Activated CD4-positive, alpha-beta memory T cell treated with anti-CD3 and anti-CD28 coated beads for 36 hours (primary cell): ENCODE measurements around the gene SHKBP1. TPM values are rescaled to one million over a fixed set of nuclear protein-coding genes. Genes with fewer than 3 reads are reported as not detected.
"Not testable (repeated sequence)": the region's sequence is repeated elsewhere in the genome, so short reads cannot be mapped to it uniquely, and the experiment has no call there.

Experiments
- CTCF ChIA-PET: fragments of 350-600 bp; sonication (Branson Sonifier 250); formaldehyde crosslinking; loops from one replicate; lab custom pipeline; 2021; ENCODE audit warnings: antibody characterized with exemption, inconsistent platforms; lab: Charles Lee
- POLR2A ChIA-PET: fragments of 350-600 bp; sonication (Branson Sonifier 250); formaldehyde crosslinking; loops from one replicate; lab custom pipeline; 2021; ENCODE audit warnings: antibody characterized with exemption; lab: Charles Lee
- DNase-seq: peaks from one replicate; pipeline ENCODE4 v3.0.0-alpha.2; 2020
- H3K27ac Mint-ChIP-seq: one replicate; pipeline ENCODE4 v1.8.0; 2021; ENCODE audit warnings: mixed read lengths
- H3K27me3 Mint-ChIP-seq: one replicate; pipeline ENCODE4 v1.8.0; 2021; ENCODE audit warnings: mixed read lengths
- H3K36me3 Mint-ChIP-seq: one replicate; pipeline ENCODE4 v1.8.0; 2021; ENCODE audit warnings: mixed read lengths
- H3K4me1 Mint-ChIP-seq: one replicate; pipeline ENCODE4 v1.8.0; 2021; ENCODE audit warnings: low read depth, mixed read lengths
- H3K4me3 Mint-ChIP-seq: one replicate; pipeline ENCODE4 v1.8.0; 2021; ENCODE audit warnings: mild to moderate bottlenecking, mixed read lengths
- H3K9me3 Mint-ChIP-seq: one replicate; pipeline ENCODE4 v1.8.0; 2021; ENCODE audit warnings: mixed read lengths
- intact Hi-C: fragments of 100-400 bp; cut with micrococcal nuclease; formaldehyde crosslinking; loops from one replicate; pipeline ENCODE4 v1.15.1; 2023
- total RNA-seq, 2 experiments: library from RNA; stranded (reverse); gene quantifications; one replicate each; pipeline ENCODE4 v1.2.3, GENCODE V29; 2021

SHKBP1 gene
- total RNA-seq, 2 experiments from 2014 or later: 112 to 126 TPM

DNA sequence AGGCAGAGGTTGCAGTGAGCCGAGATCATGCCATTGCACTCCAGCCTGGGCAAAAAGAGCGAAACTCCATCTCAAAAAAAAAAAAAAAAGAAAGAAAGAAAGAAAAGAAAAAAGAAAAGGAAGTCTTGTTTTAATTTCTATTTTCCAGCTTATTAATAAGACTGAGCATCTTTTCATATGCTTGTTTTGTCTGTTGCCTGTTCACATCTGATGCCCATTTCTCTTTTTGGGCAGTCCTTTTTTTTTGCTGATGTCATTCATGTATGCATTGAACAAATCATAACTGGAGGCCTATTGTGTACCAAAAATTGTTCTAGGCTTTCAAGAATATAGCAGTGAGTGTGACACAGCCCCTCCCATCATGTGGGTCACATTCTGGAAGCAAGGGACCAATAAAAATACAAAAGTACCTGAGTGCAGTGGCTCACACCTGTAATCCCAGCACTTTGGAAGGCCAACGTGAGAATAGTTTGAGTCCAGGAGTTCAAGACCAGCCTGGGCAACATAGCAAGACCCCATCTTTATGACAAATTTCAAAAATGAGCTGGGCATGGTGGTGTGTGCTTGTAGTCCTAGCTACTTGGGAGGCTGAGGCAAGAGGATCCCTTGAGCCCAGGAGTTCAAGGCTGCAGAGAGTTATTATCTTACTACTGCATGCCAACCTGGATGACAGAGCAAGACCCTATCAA is 30.4 kb upstream of the SHKBP1 start:
- DNase-seq, H3K9me3 Mint-ChIP-seq, intact Hi-C loops, H3K27ac Mint-ChIP-seq, H3K36me3 Mint-ChIP-seq, POLR2A ChIA-PET, H3K4me3 Mint-ChIP-seq, H3K4me1 Mint-ChIP-seq: not testable (repeated sequence)
- CTCF ChIA-PET: interaction anchor here (0.6 to 1.4 kb wide), 2 partner anchors 88 to 93 kb away, joined by 3 to 6 read pairs; no protein-coding TSS in a partner anchor
- peaks cover 30% of the 10 kb centered on the region for H3K27me3 Mint-ChIP-seq

GRCh38 chr19:40547190-40547589 is 29.5 kb upstream of the SHKBP1 start:
- intact Hi-C loops, DNase-seq, H3K4me1 Mint-ChIP-seq, POLR2A ChIA-PET, H3K27ac Mint-ChIP-seq, H3K9me3 Mint-ChIP-seq, H3K4me3 Mint-ChIP-seq, H3K36me3 Mint-ChIP-seq: not testable (repeated sequence)
- CTCF ChIA-PET: interaction anchor here (0.8 to 2.4 kb wide), 2 partner anchors 56 to 70 kb away, joined by 3 to 15 read pairs; no protein-coding TSS in a partner anchor
- H3K27me3 Mint-ChIP-seq: peaks cover 32% of the 10 kb centered on the region

DNA sequence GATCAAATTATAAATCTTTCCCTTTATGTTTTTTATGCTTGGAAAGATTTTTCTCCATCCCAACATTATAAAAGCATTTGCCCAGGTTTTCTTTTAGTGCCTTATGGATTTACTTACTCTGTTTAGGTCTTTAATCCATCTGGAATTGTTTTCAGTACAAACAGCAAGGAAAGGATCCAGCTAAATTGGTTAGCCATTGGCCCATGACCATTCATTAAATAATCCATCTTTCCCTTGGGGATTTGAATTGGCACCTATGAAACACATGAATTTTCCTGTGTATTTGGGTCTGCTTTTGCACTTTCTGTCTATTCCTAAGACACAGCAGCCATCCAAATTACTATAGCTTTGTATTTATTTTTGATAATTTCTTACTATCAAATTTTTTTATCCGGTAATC is 28.8 kb upstream of the SHKBP1 start:
- peaks cover 37% of the 10 kb centered on the region for H3K27me3 Mint-ChIP-seq
- peaks cover 3% of the 10 kb centered on the region for H3K9me3 Mint-ChIP-seq
- no peaks in the 10 kb centered on the region for H3K36me3 Mint-ChIP-seq
- no peak for DNase-seq
- H3K27ac Mint-ChIP-seq: no peak overlapping the region
- no peak overlapping the region for H3K4me3 Mint-ChIP-seq
- H3K4me1 Mint-ChIP-seq: peaks cover 7% of the 10 kb centered on the region
- POLR2A ChIA-PET: no interaction called here
- intact Hi-C loops: no loop called here
- CTCF ChIA-PET: interaction anchor here (0.7 to 2.4 kb wide), 4 partner anchors 51 to 87 kb away, joined by 3 to 36 read pairs (median 9); no protein-coding TSS in a partner anchor

DNA sequence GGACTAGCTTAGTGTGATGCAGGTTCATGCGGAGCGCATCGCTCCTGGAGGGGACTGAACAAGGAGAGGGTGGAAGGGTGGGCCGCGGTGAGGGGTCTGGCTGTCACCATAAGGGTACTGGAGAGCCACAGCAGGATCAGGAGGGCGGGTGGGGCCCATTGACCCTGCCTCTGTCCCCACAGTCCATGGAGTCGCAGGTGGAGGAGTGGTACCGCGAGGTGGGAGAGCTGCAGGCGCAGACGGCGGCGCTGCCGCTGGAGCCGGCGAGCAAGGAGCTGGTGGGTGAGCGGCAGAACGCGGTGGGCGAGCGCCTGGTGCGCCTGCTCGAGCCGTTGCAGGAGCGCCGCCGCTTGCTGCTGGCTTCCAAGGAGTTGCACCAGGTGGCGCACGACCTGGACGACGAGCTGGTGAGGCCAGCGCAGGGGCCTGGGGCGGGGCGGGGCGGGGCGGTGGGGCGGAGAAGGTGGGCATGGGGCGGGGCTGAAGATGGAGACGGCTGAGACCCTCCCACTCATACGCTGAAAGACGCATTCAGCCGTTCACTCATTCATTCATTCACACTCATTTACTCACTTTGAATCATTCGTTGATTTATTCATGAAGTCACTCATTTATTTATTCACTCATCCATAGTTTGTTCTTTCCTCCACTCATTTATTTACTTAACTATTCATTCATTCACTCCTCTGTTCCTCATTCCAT is 27.5 kb upstream of the SHKBP1 start:
- H3K27me3 Mint-ChIP-seq: peaks cover 47% of the 10 kb centered on the region

DNA sequence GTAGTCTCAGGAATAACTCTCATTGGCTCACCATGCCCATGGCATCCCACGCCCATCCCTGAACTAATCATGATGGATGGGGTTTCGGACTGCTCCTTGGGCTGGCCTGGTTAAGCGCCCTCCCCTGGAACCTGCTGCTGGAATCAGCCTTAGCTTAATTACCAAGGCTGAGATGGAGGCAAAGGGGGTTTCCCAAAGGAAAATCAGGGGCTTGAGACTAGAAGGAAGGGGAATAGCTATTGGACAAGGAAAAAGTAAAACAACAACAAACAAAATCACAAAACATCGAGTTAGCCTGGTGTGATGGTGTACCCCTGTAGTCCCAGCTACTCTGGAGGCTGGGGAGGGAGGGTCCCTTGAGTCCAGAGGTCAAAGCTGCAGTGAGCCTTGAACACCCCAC is 25.7 kb upstream of the SHKBP1 start:
- H3K9me3 Mint-ChIP-seq: peaks cover 3% of the 10 kb centered on the region
- DNase-seq: no peak
- POLR2A ChIA-PET: no interaction called here
- no peak overlapping the region for H3K4me3 Mint-ChIP-seq
- peaks cover 55% of the 10 kb centered on the region for H3K27me3 Mint-ChIP-seq
- H3K27ac Mint-ChIP-seq: no peak overlapping the region
- CTCF ChIA-PET: interaction anchor here (0.7 to 3.3 kb wide), 4 partner anchors 19 to 84 kb away, joined by 3 to 34 read pairs (median 6); partner anchors contain the start of gene LTBP4
- peaks cover 7% of the 10 kb centered on the region for H3K4me1 Mint-ChIP-seq
- intact Hi-C loops: no loop called here
- no peaks in the 10 kb centered on the region for H3K36me3 Mint-ChIP-seq

More for the DNA sequence above, 27.5 kb upstream of the SHKBP1 start:
- intact Hi-C loops: loop anchor here (1.0 kb wide), 1 partner anchor 49 kb away; no protein-coding TSS in a partner anchor
- ChIA-PET POLR2A (no interaction called here), CTCF (interaction anchor here (0.5 to 3.3 kb wide), 16 partner anchors 9 to 244 kb away, joined by 3 to 36 read pairs (median 4); partner anchors contain the start of gene LTBP4)
- Mint-ChIP-seq H3K9me3 (peaks cover 3% of the 10 kb centered on the region), H3K4me3 (no peak overlapping the region), H3K27ac (no peak overlapping the region), H3K4me1 (peaks cover 7% of the 10 kb centered on the region), H3K36me3 (no peaks in the 10 kb centered on the region)
- peak; percentile 82 for DNase-seq

DNA sequence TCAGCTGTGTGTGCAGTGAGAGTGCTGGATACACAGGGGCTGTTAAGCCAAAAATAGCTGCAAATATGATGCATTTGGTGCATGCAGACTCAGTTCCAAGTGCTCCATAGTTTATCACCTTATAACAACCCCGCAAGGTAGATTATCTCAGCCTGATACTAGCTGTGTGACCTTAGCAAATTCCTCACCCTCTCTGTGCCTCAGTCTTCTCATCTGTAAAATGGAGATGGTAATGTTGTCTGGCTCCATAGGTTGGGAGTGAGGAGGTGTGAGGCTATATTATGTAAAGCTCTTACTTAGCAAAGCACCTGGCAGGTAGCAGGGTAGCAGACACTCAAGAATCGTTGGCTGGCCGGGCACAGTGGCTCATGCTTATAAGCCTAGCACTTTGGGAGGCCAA is 23.8 kb upstream of the SHKBP1 start:
- intact Hi-C loops: no loop called here
- DNase-seq: no peak
- Mint-ChIP-seq H3K9me3 (no peaks in the 10 kb centered on the region), H3K36me3 (no peaks in the 10 kb centered on the region), H3K4me3 (no peak overlapping the region), H3K27ac (no peak overlapping the region), H3K27me3 (peaks cover 44% of the 10 kb centered on the region), H3K4me1 (peaks cover 7% of the 10 kb centered on the region)
- POLR2A ChIA-PET: no interaction called here
- CTCF ChIA-PET: interaction anchor here (1.3 kb wide), 2 partner anchors 53 to 81 kb away, joined by 3 to 4 read pairs; no protein-coding TSS in a partner anchor

DNA sequence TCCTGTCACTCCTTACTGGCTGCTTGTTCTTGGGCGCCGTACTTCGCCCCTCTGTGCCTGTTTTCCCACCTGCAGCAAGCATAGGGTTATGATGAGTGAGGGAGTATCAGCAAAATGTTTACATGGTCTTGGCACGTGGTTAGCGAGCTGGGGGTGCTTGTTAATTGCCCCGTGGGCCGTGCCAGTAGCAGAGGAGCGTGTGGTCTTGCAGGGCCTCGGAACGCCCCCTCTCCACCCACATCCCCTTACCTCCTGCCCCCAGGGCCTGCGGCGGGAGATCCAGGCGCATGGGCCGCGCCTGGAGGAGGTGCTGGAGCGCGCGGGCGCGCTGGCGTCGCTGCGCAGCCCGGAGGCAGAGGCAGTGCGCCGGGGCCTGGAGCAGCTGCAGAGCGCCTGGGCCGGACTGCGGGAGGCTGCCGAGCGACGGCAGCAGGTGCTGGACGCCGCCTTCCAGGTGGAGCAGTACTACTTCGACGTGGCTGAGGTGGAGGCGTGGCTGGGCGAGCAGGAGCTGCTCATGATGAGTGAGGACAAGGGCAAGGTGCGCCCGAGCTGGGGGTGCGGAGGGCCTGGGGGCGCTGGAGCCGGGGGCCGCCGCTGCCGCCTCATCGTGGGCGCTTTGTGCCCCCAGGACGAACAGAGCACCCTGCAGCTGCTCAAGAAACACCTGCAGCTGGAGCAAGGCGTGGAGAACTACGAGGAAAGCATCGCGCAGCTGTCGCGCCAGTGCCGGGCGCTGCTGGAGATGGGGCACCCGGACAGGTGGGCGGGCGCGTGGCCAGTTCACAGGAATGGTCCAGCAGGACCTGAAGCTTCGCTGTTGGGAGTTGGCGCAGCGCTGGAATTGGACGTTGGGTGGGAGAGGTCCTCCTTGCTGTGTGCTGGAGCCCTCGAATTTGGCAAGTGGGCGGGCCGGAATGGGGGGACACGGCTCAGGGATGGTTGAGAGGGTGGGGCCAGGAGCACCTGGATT is 22.5 kb upstream of the SHKBP1 start:
- H3K4me3 Mint-ChIP-seq: no peak overlapping the region
- no peaks in the 10 kb centered on the region for H3K9me3 Mint-ChIP-seq
- H3K27ac Mint-ChIP-seq: no peak overlapping the region
- POLR2A ChIA-PET: no interaction called here
- intact Hi-C loops: no loop called here
- CTCF ChIA-PET: interaction anchor here (1.3 kb wide), 1 partner anchor 52 kb away, joined by 3 read pairs; no protein-coding TSS in a partner anchor
- DNase-seq: no peak
- H3K36me3 Mint-ChIP-seq: no peaks in the 10 kb centered on the region
- H3K27me3 Mint-ChIP-seq: peaks cover 41% of the 10 kb centered on the region
- H3K4me1 Mint-ChIP-seq: peaks cover 3% of the 10 kb centered on the region

DNA sequence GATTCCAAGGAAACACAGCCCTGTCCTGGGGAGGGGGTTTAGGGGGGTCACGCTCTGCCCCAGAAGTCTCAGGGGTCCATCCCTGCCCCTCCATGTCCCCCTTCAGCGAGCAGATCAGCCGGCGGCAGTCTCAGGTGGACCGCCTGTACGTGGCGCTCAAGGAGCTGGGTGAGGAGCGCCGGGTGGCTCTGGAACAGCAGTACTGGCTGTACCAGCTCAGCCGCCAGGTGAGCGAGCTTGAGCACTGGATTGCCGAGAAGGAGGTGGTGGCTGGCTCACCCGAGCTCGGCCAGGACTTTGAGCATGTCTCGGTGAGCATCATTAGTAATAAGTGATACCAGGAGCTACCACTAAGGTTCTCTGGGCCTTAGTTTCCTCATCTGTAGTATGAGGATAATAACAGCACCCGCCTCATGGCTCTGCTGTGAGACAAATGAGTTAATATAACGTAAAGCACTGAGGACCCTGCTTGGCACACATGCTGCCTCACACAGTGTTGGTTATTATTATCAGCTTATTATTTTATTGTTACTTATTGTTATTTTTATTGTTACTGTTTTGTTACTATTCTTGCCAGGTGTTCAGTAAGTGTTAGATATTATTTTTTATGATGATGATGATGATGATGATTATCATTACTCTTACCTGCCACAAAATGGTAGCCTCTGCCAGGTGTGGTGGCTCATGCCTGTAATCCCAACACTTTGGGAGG is 20.5 kb upstream of the SHKBP1 start:
- Mint-ChIP-seq H3K36me3 (no peaks in the 10 kb centered on the region), H3K4me1 (no peaks in the 10 kb centered on the region), H3K27me3 (peaks cover 38% of the 10 kb centered on the region), H3K4me3 (no peak overlapping the region), H3K9me3 (no peaks in the 10 kb centered on the region), H3K27ac (no peak overlapping the region)
- intact Hi-C loops: no loop called here
- no peak for DNase-seq
- ChIA-PET CTCF (interaction anchor here (0.7 to 0.8 kb wide), 2 partner anchors 31 to 48 kb away, joined by 3 to 5 read pairs; no protein-coding TSS in a partner anchor), POLR2A (no interaction called here)

DNA sequence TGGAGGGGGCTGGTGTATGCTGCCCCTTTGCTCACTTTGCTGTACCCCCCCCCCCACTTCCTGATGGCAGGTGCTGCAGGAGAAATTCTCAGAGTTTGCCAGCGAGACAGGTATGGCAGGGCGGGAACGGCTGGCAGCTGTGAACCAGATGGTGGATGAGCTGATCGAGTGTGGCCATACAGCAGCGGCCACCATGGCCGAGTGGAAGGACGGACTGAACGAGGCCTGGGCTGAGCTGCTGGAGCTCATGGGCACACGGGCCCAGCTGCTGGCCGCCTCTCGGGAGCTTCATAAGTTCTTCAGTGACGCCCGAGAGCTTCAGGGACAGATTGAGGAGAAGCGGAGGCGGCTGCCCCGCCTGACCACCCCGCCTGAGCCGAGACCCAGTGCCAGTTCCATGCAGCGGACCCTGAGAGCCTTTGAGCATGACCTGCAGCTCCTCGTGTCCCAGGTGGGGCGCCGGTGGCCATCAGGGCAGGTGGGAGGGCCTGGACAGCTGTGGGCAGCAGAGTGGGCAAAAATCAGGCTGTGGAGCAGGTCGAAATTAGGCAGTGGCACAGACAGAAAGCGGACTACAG is 19.6 kb upstream of the SHKBP1 start:
- ChIA-PET POLR2A (no interaction called here), CTCF (interaction anchor here (0.6 to 1.4 kb wide), 6 partner anchors 32 to 579 kb away, joined by 3 to 5 read pairs (median 4); no protein-coding TSS in a partner anchor)
- Mint-ChIP-seq H3K27me3 (peaks cover 38% of the 10 kb centered on the region), H3K36me3 (no peaks in the 10 kb centered on the region), H3K4me3 (no peak overlapping the region), H3K27ac (no peak overlapping the region), H3K4me1 (no peaks in the 10 kb centered on the region), H3K9me3 (no peaks in the 10 kb centered on the region)
- intact Hi-C loops: no loop called here
- DNase-seq: no peak

GRCh38 chr19:40559394-40559793 is 17.3 kb upstream of the SHKBP1 start:
- Mint-ChIP-seq H3K36me3 (no peaks in the 10 kb centered on the region), H3K27ac (no peak overlapping the region), H3K27me3 (peaks cover 26% of the 10 kb centered on the region), H3K4me1 (no peaks in the 10 kb centered on the region), H3K9me3 (no peaks in the 10 kb centered on the region), H3K4me3 (no peak overlapping the region)
- intact Hi-C loops: no loop called here
- no peak for DNase-seq
- POLR2A ChIA-PET: no interaction called here
- CTCF ChIA-PET: interaction anchor here (0.6 to 1.7 kb wide), 2 partner anchors 75 to 96 kb away, joined by 4 to 9 read pairs; no protein-coding TSS in a partner anchor
